Measurements from ENCODE around the gene PPP6R1.
"Not testable (repeated sequence)": the region's sequence is repeated elsewhere in the genome, so short reads cannot be mapped to it uniquely, and the experiment has no call there.

Gene PPP6R1

DNA sequence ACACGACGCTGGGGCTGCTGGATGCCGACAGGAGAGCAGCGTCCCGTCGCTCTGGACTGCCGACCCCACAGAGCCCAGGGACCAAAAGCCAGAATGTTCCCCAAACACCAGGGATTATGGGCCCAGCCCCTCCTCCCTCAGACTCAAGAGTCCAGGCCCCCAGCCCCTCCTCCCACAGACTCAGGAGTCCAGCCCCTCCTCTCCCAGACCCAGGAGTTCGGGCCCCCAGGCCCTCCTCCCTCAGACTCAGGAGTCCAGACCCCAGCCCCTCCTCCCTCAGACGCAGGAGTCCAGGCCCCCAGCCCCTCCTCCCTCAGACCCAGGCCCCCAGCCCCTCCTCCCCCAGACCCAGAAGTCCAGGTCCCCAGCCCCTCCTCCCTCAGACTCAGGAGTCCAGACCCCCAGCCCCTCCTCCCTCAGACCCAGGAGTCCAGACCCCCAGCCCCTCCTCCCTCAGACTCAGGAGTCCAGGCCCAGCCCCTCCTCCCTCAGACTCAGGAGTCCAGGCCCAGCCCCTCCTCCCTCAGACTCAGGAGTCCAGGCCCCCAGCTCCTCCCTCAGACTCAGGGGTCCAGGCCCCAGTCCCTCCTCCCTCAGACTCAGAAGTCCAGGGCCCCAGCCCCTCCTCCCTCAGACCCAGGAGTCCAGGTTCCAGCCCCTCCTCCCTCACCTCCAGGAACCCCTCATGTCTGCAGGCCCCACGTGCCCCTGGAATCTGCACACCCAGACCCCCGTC lies 34.0 kb downstream of the PPP6R1 start:
- DNase-seq (ENCODE audit: low read depth), result not testable (repeated sequence)

DNA sequence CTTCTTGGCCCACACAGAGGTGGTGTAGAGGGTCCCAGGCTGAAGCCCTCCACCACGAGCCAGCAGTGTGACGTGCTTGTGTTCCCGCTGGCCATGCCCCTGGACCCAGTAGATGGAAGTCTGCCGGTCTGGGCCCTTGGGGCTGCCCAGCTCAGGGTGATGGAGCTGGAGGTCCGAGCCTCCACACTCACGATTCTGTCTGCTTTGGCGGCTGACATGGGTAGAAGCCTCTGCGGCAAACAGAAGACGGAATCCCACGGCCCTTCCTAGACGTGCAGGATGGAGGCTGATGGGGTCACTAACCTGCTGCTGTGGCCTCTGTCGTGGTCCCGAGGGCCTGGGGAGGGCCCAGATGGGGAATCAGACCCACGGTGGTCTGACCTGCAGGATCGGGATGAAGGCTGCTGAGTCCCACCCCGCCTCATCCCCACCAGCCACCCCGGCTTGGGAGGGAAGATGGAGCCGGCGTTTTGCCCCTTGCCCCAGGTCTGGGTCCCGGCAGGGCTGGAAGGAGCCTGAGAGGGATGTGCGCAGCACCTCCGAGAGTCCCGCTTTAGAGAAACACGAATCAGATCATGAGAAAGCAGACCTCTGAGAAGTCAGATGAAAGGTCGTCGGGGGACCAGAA lies 34.7 kb downstream of the PPP6R1 start:
- no peak for DNase-seq (ENCODE audit: low read depth)

DNA sequence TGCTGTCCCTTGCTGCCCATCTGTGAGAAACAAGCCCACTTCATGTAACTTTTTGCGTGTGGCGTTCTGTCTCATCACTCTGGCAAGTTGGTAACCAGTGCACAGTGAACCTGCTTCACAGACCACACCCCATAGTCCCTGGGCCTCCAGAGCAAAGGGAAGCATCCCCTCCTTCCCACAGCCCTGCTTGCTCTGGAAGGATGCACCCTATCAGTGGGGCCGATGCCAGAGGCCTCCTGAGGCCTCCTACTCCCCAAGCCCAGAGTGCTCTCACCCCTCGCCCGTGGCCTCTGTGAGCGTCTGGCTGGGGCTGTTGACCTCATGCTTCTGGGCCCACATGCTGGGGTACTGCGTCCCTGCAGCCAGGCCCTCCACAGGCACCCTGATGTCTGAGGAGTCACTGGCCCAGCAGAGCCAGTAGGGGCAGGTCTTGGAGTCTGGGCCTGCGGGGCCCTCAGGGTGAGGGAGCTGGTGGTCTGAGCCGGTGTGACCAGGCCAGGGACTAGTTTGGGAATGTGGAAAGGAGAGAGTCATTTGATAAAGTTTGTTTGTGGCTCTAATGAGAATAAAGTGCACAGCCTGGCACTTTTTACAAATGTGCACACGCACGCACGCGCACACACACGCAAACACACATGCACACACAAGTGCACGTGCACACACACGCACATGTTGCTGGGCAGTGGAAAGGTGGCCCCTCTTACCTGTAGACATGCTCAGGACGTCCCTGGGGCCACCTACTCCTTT lies 35.4 kb downstream of the PPP6R1 start:
- no peak for DNase-seq (ENCODE audit: low read depth)

DNA sequence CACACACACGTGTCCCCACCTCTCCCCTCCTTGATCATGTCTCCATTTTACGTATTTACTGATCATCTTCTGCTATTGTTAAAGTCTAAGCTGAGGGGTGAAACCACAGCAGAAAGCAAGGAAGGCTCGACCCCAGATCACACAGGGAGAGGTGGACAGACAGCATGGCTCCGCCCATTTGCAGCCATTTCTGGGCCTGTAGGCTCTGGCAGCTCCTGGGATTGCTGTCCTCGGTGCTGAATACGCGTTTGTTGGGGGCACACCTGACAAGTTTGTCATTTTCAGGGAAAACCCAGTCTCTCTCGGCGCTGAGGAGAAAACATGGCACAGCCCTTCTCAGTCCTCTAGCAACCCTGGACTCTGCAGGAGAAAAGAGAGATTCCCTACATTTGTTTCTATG lies 38.3 kb downstream of the PPP6R1 start:
- no peak for DNase-seq (ENCODE audit: low read depth)

DNA sequence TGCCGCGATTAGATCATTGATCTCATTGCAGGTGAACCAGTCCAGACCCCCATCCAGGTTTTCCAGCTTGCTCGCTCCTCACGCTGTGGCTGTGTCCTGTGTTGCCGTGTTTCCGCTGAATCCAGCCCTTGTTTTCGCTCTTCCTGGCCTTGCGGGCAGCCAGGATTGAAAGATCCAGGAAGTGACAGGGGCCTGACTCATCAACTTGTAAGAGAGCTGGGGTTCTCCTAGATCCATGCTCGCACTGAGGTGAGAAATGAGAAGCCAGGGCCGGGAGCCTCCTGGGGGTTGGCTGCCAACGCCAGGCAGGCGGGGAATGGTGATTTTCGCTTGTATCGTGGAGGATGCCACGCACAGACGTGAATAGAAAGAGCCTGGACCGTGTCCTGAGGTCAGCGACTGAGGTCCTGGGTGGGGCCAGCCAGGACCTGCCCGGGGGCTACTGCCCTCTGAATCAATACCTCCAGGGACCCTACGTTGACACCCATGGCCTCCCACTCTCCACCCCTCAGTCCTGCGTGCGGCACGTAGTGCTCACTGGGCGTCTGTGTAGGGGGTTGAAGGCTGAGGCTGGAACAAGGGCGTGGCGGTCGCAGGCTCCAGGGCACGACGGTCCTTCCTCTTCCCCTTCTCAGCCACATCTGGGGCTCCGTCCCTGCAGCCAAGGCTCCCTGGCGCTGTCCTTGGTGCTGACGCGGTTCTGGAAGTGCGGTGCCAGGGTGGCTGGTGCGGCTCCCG lies 42.2 kb downstream of the PPP6R1 start:
- peak; percentile 23 for DNase-seq (ENCODE audit: low read depth)

DNA sequence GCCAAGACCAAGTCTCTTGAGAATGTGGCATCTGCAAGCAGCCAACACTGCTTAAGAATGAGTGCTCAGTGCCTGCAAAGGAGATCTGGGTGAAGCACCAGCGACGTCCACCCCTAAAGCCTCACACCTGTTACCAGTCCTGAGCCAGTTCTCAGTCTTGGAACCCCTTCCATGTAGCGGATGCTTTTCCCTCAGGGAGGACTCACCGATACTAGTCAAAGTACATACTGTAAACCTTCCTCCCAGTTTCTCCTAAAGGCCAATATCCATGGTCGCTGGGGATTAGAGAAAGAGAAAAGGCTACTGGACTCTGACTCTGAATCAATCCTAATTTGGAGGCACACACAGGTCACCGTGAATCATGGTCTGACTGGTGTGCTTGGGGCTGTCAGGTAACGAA lies 45.3 kb downstream of the PPP6R1 start:
- DNase-seq (ENCODE audit: low read depth), result no peak

DNA sequence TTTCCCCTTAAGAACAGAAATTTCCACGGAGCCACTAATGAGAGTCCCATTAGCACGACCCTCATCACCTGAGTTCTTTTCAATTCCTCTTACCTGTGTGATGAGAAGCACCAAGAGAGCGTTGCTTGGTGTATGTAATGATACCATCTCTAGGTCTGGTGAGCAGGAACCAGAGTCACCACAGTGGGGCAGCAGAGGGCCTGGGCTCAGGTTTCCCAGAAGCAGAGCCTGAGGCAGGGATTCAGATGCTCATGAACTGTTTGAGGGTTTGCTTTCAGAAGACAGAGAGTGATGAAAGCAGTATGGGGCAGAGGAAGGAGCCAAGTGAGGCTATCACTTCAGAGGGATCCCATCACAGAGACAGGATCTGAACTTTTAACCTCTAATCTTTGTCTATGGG lies 46.4 kb downstream of the PPP6R1 start:
- no peak for DNase-seq (ENCODE audit: low read depth)

DNA sequence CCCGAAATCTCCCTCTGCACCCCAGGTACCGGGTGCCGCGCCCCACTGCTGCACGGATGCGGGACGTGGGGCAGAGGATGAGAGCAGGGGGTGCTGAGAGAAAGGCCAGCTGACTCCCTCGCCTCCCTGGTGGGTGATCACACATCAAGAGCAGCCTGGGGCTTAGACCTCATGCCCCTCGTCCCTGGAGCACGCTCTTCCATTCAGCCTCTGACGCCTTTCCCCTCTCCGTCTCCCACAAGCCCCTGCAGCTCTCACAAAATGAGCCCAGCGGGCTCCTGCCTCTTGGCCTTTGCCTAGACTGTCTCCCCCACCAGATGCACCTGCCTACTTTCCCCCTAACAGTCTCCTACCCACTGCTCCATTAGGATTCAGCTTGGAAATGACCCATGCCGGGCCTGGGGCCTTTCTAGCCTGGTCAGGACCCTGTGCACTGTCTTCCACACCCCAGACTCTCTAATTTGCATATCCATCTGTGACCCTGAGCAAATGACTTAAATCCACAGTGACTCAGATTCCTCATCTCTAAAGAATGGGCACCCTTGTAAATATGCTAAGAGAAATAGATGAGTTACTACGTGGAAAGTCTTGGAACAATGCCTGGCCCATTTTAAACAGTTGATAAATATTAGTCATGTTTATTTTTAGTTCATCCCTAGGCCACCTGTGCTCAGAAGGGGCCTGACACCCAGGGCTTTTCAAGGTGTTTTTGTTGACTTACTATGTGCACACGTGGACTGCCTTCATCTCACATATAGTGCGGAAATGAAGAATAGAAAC lies 48.9 kb downstream of the PPP6R1 start:
- no peak for DNase-seq (ENCODE audit: low read depth)

DNA sequence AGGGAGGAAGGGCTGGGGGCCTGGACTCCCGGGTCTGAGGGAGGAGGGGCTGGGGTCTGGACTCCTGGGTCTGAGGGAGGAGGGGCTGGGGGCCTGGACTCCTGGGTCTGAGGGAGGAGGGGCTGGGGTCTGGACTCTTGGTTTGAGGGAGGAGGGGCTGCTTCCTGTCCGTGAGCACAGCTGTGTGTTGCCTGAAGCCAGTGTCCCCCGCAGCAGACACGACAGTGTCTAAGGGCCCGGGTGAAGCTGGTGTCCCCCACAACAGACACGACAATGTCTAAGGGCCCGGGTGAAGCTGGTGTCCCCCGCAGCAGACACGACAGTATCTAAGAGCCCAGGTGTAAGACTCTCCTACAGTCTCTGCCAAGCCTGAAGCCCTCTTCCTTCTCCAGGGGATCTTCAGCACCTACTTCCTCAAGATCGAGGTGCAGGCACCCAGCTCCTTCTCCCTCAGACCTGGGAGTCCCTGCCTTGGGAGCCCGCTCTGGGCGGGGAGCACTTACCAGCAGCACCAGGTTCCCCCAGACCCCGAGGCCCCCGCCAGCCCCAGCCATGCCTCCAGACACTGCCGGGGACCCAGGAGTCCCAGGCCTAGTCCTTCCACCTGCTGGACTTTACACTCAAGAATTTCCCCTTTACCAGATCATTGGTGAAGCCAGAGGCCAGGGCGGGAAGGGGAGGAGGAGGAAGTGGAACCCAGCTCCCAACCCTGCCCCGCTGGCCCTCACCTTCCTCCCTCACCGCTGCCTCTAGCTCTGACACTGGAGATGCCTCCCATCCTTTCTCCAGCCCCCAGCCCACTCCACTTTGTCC lies 49.7 kb downstream of the PPP6R1 start, which contains the start of gene PTPRH:
TSS of gene PTPRH (minus strand) at position 622 of the 813 bp plus-strand sequence. CDS start at position 554, 68 bp downstream.
- DNase-seq (ENCODE audit: low read depth), result no peak

DNA sequence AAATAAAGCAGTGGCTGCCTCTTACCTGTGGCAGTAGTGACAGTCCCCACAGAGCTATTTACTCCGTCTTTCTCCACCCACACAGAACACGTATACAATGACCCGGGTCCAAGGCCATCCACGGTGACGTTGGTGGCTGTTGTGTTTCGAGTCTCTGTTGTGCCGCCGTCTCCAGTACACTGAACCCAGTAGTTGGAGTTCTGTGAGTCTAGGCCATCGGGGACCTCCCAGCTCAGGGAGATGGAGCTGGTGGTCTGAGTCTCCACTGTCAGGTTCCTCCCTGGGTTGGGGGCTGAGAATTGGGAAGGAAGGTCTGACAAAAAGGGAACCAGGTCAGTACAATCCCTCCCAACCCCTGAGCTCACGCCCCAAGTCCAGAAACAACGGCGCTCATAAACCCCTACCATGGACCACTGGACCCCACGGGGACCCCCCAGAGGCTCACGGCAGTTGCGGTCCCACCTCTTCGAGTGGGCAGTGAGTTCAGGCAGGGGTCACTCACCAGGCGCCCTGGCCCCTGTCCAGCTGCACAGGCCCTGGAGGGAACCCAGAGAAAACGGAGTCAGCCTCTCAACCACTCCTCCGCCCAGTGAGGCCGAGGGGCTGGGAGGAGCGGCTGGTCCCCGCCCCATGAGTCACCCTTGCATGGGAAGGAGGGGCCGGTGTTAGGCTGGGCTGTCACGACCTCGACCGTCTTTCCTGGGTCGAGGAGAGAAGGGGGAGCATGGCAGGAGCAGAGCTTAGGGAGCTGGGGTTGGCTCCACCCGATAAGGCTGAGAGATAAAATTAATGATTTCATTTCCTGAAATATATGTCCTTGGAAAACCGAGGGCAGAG lies 51.9 kb downstream of the PPP6R1 start:
- no peak for DNase-seq (ENCODE audit: low read depth)

DNA sequence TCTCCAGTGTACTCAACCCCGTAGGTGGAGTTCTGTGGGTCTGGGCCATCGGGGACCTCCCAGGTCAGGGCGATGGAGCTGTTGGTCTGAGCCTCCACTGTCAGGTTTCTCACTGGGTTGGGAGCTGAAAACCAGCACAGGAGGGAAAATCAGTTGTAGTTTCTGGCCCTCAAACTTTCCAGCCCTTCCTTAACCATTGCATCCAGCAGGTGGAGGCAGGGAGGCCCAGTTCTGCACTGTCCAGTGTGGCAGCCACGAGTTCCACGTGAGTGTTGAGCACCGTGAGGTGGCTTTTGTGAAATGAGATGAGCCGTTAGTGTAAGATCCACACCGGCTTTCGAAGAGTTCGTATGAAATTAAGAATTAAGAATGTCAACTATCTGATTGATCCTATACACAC lies 56.6 kb downstream of the PPP6R1 start:
- DNase-seq (ENCODE audit: low read depth), result not testable (repeated sequence)

DNA sequence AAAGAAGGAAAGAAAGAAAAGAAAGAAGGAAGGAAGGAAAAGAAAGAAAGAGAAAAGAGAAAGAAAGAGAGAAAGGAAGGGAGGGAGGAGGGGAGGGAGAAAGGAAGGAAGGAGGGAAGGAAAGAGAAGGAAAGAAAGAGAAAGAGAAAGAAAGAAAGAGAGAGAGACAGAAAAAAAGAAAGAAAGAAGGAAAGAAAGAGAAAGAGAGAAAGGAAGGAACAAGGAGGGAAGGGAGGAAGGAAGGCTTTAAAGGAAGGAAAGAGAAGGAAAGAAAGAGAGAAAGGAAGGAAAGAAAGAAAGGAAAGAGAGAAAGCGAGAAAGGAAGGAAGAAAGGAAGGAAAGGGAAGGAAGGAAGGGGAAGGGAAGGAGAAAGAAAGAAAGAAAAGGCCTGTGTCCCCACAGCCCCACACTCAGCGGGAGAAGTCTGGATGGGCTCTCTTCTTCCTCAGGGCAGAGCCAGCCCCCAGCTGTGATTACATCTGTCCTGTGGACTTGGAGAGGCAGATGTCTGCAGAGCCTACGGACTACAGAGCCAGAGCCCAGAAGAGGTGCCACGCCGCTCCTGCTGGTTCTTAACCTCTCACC lies 59.1 kb downstream of the PPP6R1 start:
- DNase-seq (ENCODE audit: low read depth), result no peak

DNA sequence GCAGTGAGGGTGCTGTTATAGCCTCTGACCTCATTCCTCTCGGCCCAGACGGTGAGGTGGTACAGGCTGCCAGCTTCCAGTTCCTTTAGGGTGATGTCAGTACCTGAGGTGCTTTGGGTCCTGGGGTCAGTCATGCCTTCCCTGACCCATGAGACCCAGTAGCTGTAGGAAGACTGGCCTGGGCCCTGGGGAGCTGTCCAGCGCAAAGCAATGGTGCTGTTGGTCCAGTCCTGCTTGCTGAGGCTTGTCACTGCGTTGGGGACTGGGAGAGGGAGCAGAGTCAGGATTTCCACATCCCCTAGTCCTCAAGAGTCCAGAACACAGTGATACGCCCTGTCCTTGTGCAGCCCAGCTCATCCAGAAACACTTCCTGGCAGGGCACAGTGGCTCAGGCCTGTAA lies 60.2 kb downstream of the PPP6R1 start:
- DNase-seq (ENCODE audit: low read depth), result no peak

DNA sequence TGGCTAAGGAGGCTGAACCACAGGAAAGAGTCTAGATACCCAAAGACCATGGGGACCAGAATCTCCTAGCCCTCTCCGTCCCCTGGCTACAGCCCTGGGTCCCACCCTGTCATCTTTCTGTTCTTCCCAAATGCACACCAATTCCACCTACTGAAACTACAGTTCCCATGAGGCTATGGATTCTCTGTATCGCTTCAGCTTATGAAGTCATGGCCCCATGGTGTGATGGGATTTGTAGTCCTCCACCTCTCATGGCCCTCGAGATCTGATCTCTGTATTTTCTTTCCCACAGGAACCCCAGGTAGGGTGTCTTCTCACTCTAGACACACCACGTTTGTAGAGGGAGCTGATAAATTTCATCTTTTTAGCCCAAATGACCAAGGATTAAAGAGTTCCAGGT lies 61.3 kb downstream of the PPP6R1 start:
- DNase-seq (ENCODE audit: low read depth), result no peak

DNA sequence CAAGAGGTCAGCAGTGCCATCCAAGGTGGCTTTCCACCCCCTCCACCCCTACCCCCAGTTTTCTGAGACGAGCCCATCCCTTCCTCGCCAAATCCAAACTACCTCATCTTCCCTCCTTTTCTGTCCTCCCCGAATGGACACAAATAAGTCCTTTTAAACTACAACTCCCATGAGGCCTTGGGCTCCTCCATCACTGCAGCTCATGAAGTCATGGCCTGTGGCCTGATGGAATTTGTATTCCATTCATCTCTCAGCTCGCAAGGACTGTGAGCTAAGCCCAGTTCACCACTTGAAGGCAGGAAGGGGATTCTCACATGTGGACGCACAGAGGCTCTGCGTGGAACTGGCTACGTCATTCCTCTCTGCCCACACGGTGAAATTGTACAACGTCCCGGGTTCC lies 62.0 kb downstream of the PPP6R1 start:
- no peak for DNase-seq (ENCODE audit: low read depth)

DNA sequence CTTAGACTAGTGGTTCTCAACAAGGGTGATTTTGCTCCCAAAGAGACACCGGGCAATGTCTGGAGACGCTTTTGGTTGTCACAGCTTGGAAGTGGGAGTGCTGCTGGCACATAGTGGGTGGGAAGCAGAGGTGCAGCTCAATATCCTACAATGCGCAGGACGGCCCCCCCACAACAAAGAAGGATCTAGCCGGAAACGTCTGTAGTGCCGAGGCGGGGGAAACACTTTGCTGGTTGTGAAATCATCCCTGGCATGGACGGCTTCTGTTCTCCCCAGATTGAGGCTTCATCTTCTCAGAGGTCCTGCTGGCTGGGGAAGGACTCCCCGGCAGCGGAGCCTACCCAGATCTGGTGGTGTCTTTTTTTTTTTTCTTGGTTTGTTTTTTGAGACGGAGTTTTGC lies 65.3 kb downstream of the PPP6R1 start:
- no peak for DNase-seq (ENCODE audit: low read depth)

DNA sequence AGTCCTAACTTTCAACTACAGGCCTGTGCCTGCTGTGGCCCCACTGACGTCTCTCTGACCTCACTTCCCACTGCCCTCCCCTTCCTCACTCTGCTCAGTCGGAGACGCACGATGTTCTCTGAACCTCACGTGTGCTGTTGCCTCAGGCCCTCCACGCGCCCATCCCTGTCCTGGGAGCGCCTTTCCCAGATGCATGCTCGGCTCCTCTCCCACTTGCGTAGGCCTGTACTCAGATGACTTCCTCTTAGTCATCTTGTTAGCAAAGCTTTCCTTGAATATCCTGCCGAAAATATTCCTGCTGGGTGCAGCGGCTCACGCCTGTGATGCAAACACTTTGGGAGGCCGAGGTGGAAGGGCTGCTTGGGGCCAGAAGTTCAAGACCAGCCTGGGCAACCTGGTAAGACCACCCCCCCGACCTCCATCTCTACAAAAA lies 69.4 kb downstream of the PPP6R1 start:
- no peak for DNase-seq (ENCODE audit: low read depth)

DNA sequence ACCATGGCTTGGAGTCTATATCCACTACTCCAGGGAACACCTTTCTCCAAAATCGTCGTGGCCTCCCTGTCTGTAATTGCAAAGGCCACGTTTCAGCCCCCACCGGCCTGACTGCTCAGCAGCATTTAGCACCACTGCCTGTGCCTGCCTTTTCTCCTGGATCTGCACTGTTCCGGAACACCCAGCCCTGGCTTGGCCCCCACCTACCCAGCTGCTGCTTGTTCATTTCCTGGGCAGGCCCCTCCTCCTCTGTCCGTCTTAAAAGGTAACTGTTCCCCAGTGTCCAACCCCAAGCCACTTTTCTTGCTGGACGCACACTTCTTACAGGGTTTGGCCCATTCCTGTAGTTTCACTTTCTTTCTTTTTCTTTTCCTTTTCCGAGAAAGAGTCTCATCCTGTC lies 70.2 kb downstream of the PPP6R1 start:
- no peak for DNase-seq (ENCODE audit: low read depth)

DNA sequence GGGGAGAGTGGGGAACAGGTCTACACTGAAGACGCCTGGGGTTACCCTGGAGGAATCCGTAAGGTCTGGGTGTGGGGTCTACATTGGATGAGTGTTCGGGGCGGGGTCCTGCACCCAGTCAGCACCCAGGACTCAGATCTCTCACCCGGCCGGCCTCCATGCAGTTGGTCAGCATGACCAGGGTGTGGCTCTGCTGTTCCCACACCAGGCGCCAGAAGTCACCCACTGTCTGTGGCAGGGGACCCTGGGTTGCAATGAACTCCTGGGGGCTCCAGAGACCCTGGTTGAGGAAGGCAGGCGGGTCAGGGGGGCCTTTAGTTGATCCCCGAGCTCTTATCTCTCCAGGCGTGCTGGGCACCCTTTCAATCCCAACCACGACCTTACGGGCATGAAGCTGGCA lies 72.7 kb downstream of the PPP6R1 start:
- no peak for DNase-seq (ENCODE audit: low read depth)
